ENCODE results near the gene MFAP5.

GRCh38 chr12:8664228-8664913 lies 1.7 kb upstream of the MFAP5 start:
- no peak for TF ChIP-seq CTCF (IDR thresholded peaks at IDR 0.05; ENCODE audit: borderline replicate concordance, extremely low read depth, low read length, poor library complexity, severe bottlenecking)
- TF ChIP-seq EZH2 (IDR thresholded peaks at IDR 0.05; ENCODE audit: borderline replicate concordance, low read depth, low read length, severe bottlenecking) = no peak
